ENCODE results near the gene C10orf105. TPM values are rescaled to one million over a fixed set of nuclear protein-coding genes. Genes with fewer than 3 reads are reported as not detected.

C10orf105 gene
- polyA plus RNA-seq (2012; ENCODE audit: insufficient read length, low read depth) = not detected

GRCh38 chr10:71719464-71720201 is at the start of gene C10orf105:
Gene C10orf105, minus strand, starts transcription at chr10:71719778. Its CDS starts 3,441 bp downstream, at chr10:71716337.
- TF ChIP-seq TAF1 (IDR thresholded peaks at IDR 0.05; ENCODE audit: borderline replicate concordance, insufficient read depth, low read length) (no peak), POLR2AphosphoS5 (IDR thresholded peaks at IDR 0.05; ENCODE audit: low read depth, low read length) (no peak), REST (IDR thresholded peaks at IDR 0.05; ENCODE audit: insufficient read depth in 1 of 2, low read depth in 2 of 2, low read length in 2 of 2) (no peak), FOXP2 (optimal IDR thresholded peaks at IDR 0.05; ENCODE audit: borderline replicate concordance, extremely low read depth, extremely low read length, insufficient read depth) (no peak), SIN3A (IDR thresholded peaks at IDR 0.05; ENCODE audit: borderline replicate concordance, insufficient read depth, low read length) (no peak)

GRCh38 chr10:71767420-71768035 is 48.0 kb upstream of the C10orf105 start:
- TF ChIP-seq FOXP2 (optimal IDR thresholded peaks at IDR 0.05; ENCODE audit: borderline replicate concordance, extremely low read depth, extremely low read length, insufficient read depth) (peak; percentile 17), POLR2AphosphoS5 (IDR thresholded peaks at IDR 0.05; ENCODE audit: low read depth, low read length) (no peak)

GRCh38 chr10:71766717-71767419 is 47.3 kb upstream of the C10orf105 start:
- TF ChIP-seq FOXP2 (optimal IDR thresholded peaks at IDR 0.05; ENCODE audit: borderline replicate concordance, extremely low read depth, extremely low read length, insufficient read depth) (no peak), REST (IDR thresholded peaks at IDR 0.05; ENCODE audit: insufficient read depth in 1 of 2, low read depth in 2 of 2, low read length in 2 of 2) (no peak), TAF1 (IDR thresholded peaks at IDR 0.05; ENCODE audit: borderline replicate concordance, insufficient read depth, low read length) (no peak), SIN3A (IDR thresholded peaks at IDR 0.05; ENCODE audit: borderline replicate concordance, insufficient read depth, low read length) (no peak), POLR2AphosphoS5 (IDR thresholded peaks at IDR 0.05; ENCODE audit: low read depth, low read length) (no peak)

GRCh38 chr10:71765906-71766716 is 46.5 kb upstream of the C10orf105 start:
- no peak for TF ChIP-seq POLR2AphosphoS5 (IDR thresholded peaks at IDR 0.05; ENCODE audit: low read depth, low read length)
- no peak for TF ChIP-seq SIN3A (IDR thresholded peaks at IDR 0.05; ENCODE audit: borderline replicate concordance, insufficient read depth, low read length)
- TF ChIP-seq TAF1 (IDR thresholded peaks at IDR 0.05; ENCODE audit: borderline replicate concordance, insufficient read depth, low read length) = no peak
- TF ChIP-seq FOXP2 (optimal IDR thresholded peaks at IDR 0.05; ENCODE audit: borderline replicate concordance, extremely low read depth, extremely low read length, insufficient read depth) = no peak

DNA sequence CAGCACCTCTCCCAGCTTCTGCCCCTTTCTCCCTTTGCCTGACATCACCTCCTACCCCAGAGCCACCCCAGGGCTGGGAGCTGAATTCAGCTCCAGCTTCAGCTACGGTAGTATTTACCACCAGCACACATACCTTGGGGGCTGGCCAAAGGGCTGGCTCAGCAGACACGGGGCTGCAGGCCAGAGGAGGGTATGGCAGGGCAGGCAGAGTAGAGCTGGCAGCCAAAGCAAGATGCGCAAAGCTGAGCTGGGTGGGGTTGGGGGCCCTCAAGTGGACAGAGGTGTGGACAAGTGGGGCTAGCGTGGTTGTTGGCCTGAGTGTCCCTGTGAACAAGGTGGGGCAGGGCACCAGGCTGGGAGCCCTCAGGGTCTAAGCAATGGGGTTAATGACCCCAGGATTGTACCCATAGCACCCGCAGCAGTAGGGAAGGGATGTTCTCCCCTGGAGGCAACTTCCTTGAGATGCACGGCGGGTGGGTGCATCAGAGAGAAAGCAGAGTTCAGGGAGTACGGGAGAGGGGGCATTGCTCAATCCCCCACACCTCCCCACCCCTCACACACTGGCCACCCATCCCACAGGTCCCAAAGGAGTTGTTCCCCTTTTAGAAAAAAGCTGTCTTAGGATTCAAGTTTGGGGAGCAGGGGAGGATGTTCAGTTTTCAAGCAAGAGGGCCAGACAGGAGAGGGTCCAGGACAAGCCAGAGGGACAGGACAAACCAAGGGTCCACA is 45.8 kb upstream of the C10orf105 start:
- TF ChIP-seq POLR2AphosphoS5 (IDR thresholded peaks at IDR 0.05; ENCODE audit: low read depth, low read length) = no peak
- no peak for TF ChIP-seq TAF1 (IDR thresholded peaks at IDR 0.05; ENCODE audit: borderline replicate concordance, insufficient read depth, low read length)
- no peak for TF ChIP-seq SIN3A (IDR thresholded peaks at IDR 0.05; ENCODE audit: borderline replicate concordance, insufficient read depth, low read length)
- no peak for TF ChIP-seq REST (IDR thresholded peaks at IDR 0.05; ENCODE audit: insufficient read depth in 1 of 2, low read depth in 2 of 2, low read length in 2 of 2)
- no peak for TF ChIP-seq FOXP2 (optimal IDR thresholded peaks at IDR 0.05; ENCODE audit: borderline replicate concordance, extremely low read depth, extremely low read length, insufficient read depth)
